Peyer's patch (tissue), 4 donors: ENCODE data around the gene LMTK3. TPM values are rescaled to one million over a fixed set of nuclear protein-coding genes. Genes with fewer than 3 reads are reported as not detected.

Source experiments
- DNase-seq, 3 donors: peaks; one replicate each; pipeline ENCODE4 v3.0.0-alpha.2; 2017 to 2019
- H3K27ac ChIP-seq, 4 donors: fragments of 200-600 bp; sonication (generic); one replicate each; pipeline ENCODE4 v1.5.1; 2016 to 2019
- H3K27me3 ChIP-seq, 2 donors: fragments of 200-600 bp; sonication (generic); one replicate each; pipeline ENCODE4 v1.5.1; 2019
- H3K36me3 ChIP-seq, 3 donors: fragments of 200-600 bp; sonication (generic); one replicate each; pipeline ENCODE4 v1.5.1; 2016 to 2019
- H3K4me1 ChIP-seq, 4 donors: fragments of 200-600 bp; sonication (generic); one replicate each; pipeline ENCODE4 v1.5.1; 2016 to 2019
- H3K4me3 ChIP-seq, 4 donors: fragments of 200-600 bp; sonication (generic); 1 replicate in 3 of 4; 2 replicates in 1 of 4; pipeline ENCODE4 v1.5.1; 2016 to 2019; ENCODE audit warnings: mild to moderate bottlenecking in 1 of 4
- H3K9me3 ChIP-seq, 4 donors: fragments of 200-600 bp; sonication (generic); one replicate each; pipeline ENCODE4 v1.5.1; 2016 to 2019; ENCODE audit warnings: mild to moderate bottlenecking in 1 of 4
- POLR2A ChIP-seq, 2 donors: fragments of 450-650 bp; IDR thresholded peaks; one replicate each; pipeline ENCODE4 v1.5.1; 2017; ENCODE audit warnings: antibody characterized with exemption in 2 of 2, mild to moderate bottlenecking in 2 of 2, moderate library complexity in 2 of 2
- total RNA-seq, 4 donors: library from RNA; depleted of rRNA; stranded (reverse); fragments of >200 nt; gene quantifications; one replicate each; pipeline ENCODE4 v1.1.0, GENCODE V29; 2016
- TF ChIP-seq, protein P1 (sequence below), 6 experiments: fragments of 450-650 bp in 4 of 6; fragments of 200-600 bp in 2 of 6; sonication (generic) in 1 of 6; IDR thresholded peaks; one replicate each; pipeline ENCODE4 v1.5.1; 2017 to 2019; ENCODE audit warnings: antibody characterized with exemption in 6 of 6, mild to moderate bottlenecking in 3 of 6, moderate library complexity in 1 of 6

LMTK3 gene
- total RNA-seq, 4 donors from 2014 or later = 8.2 to 17.6 (median 12.8) TPM

DNA sequence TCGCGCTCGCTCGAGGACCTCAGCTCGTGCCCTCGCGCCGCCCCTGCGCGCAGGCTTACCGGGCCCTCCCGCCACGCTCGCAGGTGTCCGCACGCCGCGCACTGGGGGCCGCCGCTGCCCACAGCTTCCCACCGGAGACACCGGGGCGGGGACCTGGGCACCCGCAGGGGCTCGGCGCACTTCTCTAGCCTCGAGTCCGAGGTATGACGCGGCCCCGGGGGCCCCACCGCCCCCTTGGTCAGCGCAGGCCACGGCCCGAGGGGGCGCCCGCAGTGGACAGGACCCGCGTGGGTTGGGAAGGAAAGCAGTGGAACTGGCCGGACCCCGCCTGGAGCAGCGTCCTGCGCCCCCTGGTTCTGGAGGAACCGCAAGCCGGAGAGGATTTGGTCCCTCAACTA lies 67.9 kb downstream of the LMTK3 start:
- Histone ChIP-seq H3K9me3 (no peaks in the 10 kb centered on the region), H3K36me3 (peaks cover 0 to 14% (median 0%) of the 10 kb centered on the region in 3 donors), H3K4me1 (peaks cover 0 to 28% (median 15%) of the 10 kb centered on the region in 4 donors), H3K4me3 (peak overlapping the region; percentile 3 to 90 (median 60)), H3K27ac (no peak overlapping the region), H3K27me3 (peaks cover 0 to 11% of the 10 kb centered on the region in 2 donors)
- TF ChIP-seq, protein P1, sequence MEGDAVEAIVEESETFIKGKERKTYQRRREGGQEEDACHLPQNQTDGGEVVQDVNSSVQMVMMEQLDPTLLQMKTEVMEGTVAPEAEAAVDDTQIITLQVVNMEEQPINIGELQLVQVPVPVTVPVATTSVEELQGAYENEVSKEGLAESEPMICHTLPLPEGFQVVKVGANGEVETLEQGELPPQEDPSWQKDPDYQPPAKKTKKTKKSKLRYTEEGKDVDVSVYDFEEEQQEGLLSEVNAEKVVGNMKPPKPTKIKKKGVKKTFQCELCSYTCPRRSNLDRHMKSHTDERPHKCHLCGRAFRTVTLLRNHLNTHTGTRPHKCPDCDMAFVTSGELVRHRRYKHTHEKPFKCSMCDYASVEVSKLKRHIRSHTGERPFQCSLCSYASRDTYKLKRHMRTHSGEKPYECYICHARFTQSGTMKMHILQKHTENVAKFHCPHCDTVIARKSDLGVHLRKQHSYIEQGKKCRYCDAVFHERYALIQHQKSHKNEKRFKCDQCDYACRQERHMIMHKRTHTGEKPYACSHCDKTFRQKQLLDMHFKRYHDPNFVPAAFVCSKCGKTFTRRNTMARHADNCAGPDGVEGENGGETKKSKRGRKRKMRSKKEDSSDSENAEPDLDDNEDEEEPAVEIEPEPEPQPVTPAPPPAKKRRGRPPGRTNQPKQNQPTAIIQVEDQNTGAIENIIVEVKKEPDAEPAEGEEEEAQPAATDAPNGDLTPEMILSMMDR (IDR thresholded peaks at IDR 0.05) = no peak
- no peak for TF ChIP-seq POLR2A (IDR thresholded peaks at IDR 0.05)
- DNase-seq = no peak

DNA sequence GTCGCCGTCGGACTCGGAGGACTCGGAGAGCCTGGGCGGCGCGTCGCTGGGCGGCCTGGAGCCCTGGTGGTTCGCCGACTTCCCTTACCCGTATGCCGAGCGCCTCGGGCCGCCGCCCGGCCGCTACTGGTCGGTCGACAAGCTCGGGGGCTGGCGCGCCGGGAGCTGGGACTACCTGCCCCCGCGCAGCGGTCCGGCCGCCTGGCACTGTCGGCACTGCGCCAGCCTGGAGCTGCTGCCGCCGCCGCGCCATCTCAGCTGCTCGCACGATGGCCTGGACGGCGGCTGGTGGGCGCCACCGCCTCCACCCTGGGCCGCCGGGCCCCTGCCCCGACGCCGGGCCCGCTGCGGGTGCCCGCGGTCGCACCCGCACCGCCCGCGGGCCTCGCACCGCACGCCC lies 68.4 kb downstream of the LMTK3 start:
- no peak for TF ChIP-seq POLR2A (IDR thresholded peaks at IDR 0.05)
- TF ChIP-seq, protein P1 (IDR thresholded peaks at IDR 0.05) = no peak
- no peak overlapping the region for H3K27ac ChIP-seq
- no peak for DNase-seq
- H3K27me3 ChIP-seq = peaks cover 0 to 11% of the 10 kb centered on the region in 2 donors
- H3K9me3 ChIP-seq = no peaks in the 10 kb centered on the region
- peaks cover 0 to 9% (median 0%) of the 10 kb centered on the region in 3 donors for H3K36me3 ChIP-seq
- peaks cover 0 to 28% (median 15%) of the 10 kb centered on the region in 4 donors for H3K4me1 ChIP-seq
- H3K4me3 ChIP-seq = peak overlapping the region in 3 of 4 donors; percentile 36 to 90 (median 46)

DNA sequence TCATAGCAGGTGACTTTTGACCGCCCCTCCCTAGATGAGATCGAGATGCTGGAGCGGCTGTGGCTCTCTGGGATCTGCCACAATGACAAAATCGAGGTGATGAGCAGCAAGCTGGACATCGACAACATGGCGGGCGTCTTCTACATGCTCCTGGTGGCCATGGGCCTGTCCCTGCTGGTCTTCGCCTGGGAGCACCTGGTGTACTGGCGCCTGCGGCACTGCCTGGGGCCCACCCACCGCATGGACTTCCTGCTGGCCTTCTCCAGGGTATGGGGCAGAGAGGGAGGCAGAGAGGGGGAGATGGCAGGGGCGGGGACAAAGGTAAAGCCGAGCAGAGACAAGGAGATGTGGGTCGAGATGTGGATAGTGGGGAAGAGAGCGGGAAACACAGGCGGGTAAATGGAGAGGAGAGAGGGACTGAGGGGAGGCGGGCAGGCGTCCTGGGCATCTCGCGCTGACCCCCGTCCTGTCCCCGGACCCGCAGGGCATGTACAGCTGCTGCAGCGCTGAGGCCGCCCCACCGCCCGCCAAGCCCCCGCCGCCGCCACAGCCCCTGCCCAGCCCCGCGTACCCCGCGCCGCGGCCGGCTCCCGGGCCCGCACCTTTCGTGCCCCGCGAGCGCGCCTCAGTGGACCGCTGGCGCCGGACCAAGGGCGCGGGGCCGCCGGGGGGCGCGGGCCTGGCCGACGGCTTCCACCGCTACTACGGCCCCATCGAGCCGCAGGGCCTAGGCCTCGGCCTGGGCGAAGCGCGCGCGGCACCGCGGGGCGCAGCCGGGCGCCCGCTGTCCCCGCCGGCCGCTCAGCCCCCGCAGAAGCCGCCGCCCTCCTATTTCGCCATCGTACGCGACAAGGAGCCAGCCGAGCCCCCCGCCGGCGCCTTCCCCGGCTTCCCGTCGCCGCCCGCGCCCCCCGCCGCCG lies 69.3 kb downstream of the LMTK3 start:
- no peak for DNase-seq
- peaks cover 0 to 28% (median 15%) of the 10 kb centered on the region in 4 donors for H3K4me1 ChIP-seq
- peaks cover 0 to 11% of the 10 kb centered on the region in 2 donors for H3K27me3 ChIP-seq
- H3K27ac ChIP-seq = no peak overlapping the region
- peak overlapping the region in 1 of 4 donors; percentile 90 for H3K4me3 ChIP-seq
- TF ChIP-seq, protein P1 (IDR thresholded peaks at IDR 0.05) = no peak
- no peak for TF ChIP-seq POLR2A (IDR thresholded peaks at IDR 0.05)
- H3K36me3 ChIP-seq = peaks cover 0 to 3% (median 0%) of the 10 kb centered on the region in 3 donors
- H3K9me3 ChIP-seq = no peaks in the 10 kb centered on the region

DNA sequence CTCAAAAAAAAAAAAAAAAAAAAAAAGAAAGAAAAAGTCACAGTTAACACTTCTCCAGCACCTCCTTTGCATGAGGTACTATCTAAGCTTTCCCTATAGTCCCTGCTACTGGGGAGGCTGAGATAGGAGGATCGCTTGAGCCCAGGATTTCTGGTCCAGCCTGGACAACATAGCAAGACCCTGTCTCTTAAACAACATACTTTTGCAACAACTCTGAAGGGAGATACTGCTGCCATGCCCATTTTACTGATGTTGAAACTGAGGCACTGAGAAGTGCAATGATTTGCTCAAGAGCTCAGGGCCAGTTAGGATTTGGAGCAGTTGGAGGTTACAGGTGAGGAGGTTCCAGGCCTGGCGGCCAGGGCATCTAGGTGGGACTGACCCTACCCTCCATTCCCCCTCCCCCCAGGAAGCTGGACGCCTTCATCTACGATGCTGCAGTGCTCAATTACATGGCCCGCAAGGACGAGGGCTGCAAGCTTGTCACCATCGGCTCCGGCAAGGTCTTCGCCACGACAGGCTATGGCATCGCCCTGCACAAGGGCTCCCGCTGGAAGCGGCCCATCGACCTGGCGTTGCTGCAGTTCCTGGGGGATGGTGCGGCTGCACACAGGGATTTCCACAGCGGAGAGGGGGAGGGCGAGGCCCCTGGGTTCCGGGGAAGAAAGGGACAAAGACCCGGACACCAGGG lies 70.1 kb downstream of the LMTK3 start:
- DNase-seq = no peak
- TF ChIP-seq POLR2A (IDR thresholded peaks at IDR 0.05) = no peak
- TF ChIP-seq, protein P1 (IDR thresholded peaks at IDR 0.05) = no peak
- Histone ChIP-seq H3K27ac (no peak overlapping the region), H3K4me3 (no peak overlapping the region), H3K4me1 (peaks cover 0 to 23% (median 14%) of the 10 kb centered on the region in 4 donors), H3K36me3 (no peaks in the 10 kb centered on the region), H3K9me3 (no peaks in the 10 kb centered on the region), H3K27me3 (peaks cover 0 to 11% of the 10 kb centered on the region in 2 donors)

DNA sequence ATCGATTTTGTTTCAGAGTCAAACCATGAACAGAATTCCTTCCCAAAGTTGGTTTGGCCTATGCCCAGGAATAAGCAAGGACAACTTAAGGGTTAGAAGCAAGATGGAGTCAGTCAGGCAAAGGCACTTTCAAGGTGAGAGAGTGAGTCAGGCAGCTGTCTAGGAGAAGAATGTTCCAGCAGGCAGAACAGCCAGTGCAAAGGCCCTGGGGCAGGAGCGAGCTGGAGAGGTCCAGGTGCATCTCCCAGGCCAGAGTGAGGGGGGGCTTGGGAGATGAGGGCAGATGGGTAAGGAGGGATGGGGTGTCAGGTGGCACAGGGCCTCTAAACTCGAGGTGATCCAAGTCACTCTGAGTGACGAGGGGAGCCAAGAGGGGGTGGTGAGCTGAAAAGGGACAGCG lies 75.0 kb downstream of the LMTK3 start:
- no peak overlapping the region for H3K27ac ChIP-seq
- TF ChIP-seq, protein P1 (IDR thresholded peaks at IDR 0.05) = no peak
- TF ChIP-seq POLR2A (IDR thresholded peaks at IDR 0.05) = no peak
- H3K9me3 ChIP-seq = no peaks in the 10 kb centered on the region
- no peaks in the 10 kb centered on the region for H3K4me1 ChIP-seq
- no peaks in the 10 kb centered on the region for H3K36me3 ChIP-seq
- no peak overlapping the region for H3K4me3 ChIP-seq
- no peak for DNase-seq
- no peaks in the 10 kb centered on the region for H3K27me3 ChIP-seq

Other genes with a start within 250 kb of the LMTK3 start
- gene ZNF114, start 241.8 kb downstream of the LMTK3 start, total RNA-seq = not detected
- gene EMP3, start 186.3 kb downstream of the LMTK3 start, total RNA-seq = 10 to 100 TPM in 2 of 4 donors, 1 to 10 TPM in 2; 4.7 to 21.5 (median 10.5) TPM
- 10 to 100 TPM in 3 of 4 donors, 1 to 10 TPM in 1; 8.6 to 30.5 (median 20.0) TPM for gene TMEM143, start 147.9 kb downstream of the LMTK3 start, total RNA-seq
- gene SYNGR4, start 147.5 kb downstream of the LMTK3 start, total RNA-seq = not detected
- 100 to 1,000 TPM in 3 of 4 donors, 10 to 100 TPM in 1; 54.5 to 136 (median 112) TPM for gene KDELR1, start 120.3 kb downstream of the LMTK3 start, total RNA-seq
- gene GRIN2D, start 118.2 kb downstream of the LMTK3 start, total RNA-seq = under 1 TPM in 2 of 4 donors, not detected in 2; 0.27 to 0.47 TPM
- 10 to 100 TPM in 3 of 4 donors, 1 to 10 TPM in 1; 10.0 to 17.6 (median 15.6) TPM for gene GRWD1, start 65.9 kb downstream of the LMTK3 start, total RNA-seq
- gene KCNJ14, start 56.3 kb downstream of the LMTK3 start, total RNA-seq = 1 to 10 TPM in 3 of 4 donors, under 1 TPM in 1; 0.88 to 2.0 (median 1.8) TPM
- gene CYTH2, start 42.5 kb downstream of the LMTK3 start, total RNA-seq = 100 to 1,000 TPM in 1 of 4 donors, 10 to 100 TPM in 3; 64.5 to 160 (median 76.9) TPM
- gene SULT2B1, start 40.3 kb upstream of the LMTK3 start, total RNA-seq = 10 to 100 TPM in 1 of 4 donors, 1 to 10 TPM in 3; 2.5 to 14.6 (median 5.9) TPM
- not detected for gene SPACA4, start 94.9 kb upstream of the LMTK3 start, total RNA-seq
- 100 to 1,000 TPM in 3 of 4 donors, 10 to 100 TPM in 1; 58.6 to 203 (median 130) TPM for gene FAM83E, start 103.2 kb upstream of the LMTK3 start, total RNA-seq
- 1,000 to 10,000 TPM; 1,077 to 1,595 (median 1,505) TPM for gene RPL18, start 107.3 kb upstream of the LMTK3 start, total RNA-seq
- gene SPHK2, start 107.7 kb upstream of the LMTK3 start, total RNA-seq = 100 to 1,000 TPM in 2 of 4 donors, 10 to 100 TPM in 2; 34.7 to 121 (median 96.7) TPM
- gene DBP, start 125.5 kb upstream of the LMTK3 start, total RNA-seq = 10 to 100 TPM in 3 of 4 donors, 1 to 10 TPM in 1; 9.9 to 51.5 (median 35.8) TPM
- 1 to 10 TPM in 3 of 4 donors, under 1 TPM in 1; 0.70 to 8.3 (median 2.1) TPM for gene CA11, start 134.4 kb upstream of the LMTK3 start, total RNA-seq
- gene NTN5, start 161.2 kb upstream of the LMTK3 start, total RNA-seq = 1 to 10 TPM in 1 of 4 donors, not detected in 3; 6.8 TPM
- gene FUT2, start 184.1 kb upstream of the LMTK3 start, total RNA-seq = 10 to 100 TPM; 11.6 to 91.6 (median 53.8) TPM
- 1 to 10 TPM in 1 of 4 donors, under 1 TPM in 1, not detected in 2; 0.70 to 1.1 TPM for gene MAMSTR, start 207.9 kb upstream of the LMTK3 start, total RNA-seq
- gene RASIP1, start 228.8 kb upstream of the LMTK3 start, total RNA-seq = 1 to 10 TPM; 1.8 to 6.6 (median 3.4) TPM
- not detected for gene IZUMO1, start 235.1 kb upstream of the LMTK3 start, total RNA-seq
- 1 to 10 TPM in 1 of 4 donors, under 1 TPM in 3; 0.38 to 1.2 (median 0.68) TPM for gene FUT1, start 240.8 kb upstream of the LMTK3 start, total RNA-seq
- gene FGF21, start 243.7 kb upstream of the LMTK3 start, total RNA-seq = not detected